HG02981 (cell line): ENCODE results near the gene COL6A2.
"Not testable (repeated sequence)": the region's sequence is repeated elsewhere in the genome, so short reads cannot be mapped to it uniquely, and the experiment has no call there.

Source experiments
- ATAC-seq: cut with Tn5 transposase; IDR thresholded peaks from one replicate; pipeline ENCODE4 v1.9.1; 2021; ENCODE audit warnings: mild to moderate bottlenecking, moderate library complexity; ENCODE audit not compliant: unreplicated experiment

The COL6A2 gene

DNA sequence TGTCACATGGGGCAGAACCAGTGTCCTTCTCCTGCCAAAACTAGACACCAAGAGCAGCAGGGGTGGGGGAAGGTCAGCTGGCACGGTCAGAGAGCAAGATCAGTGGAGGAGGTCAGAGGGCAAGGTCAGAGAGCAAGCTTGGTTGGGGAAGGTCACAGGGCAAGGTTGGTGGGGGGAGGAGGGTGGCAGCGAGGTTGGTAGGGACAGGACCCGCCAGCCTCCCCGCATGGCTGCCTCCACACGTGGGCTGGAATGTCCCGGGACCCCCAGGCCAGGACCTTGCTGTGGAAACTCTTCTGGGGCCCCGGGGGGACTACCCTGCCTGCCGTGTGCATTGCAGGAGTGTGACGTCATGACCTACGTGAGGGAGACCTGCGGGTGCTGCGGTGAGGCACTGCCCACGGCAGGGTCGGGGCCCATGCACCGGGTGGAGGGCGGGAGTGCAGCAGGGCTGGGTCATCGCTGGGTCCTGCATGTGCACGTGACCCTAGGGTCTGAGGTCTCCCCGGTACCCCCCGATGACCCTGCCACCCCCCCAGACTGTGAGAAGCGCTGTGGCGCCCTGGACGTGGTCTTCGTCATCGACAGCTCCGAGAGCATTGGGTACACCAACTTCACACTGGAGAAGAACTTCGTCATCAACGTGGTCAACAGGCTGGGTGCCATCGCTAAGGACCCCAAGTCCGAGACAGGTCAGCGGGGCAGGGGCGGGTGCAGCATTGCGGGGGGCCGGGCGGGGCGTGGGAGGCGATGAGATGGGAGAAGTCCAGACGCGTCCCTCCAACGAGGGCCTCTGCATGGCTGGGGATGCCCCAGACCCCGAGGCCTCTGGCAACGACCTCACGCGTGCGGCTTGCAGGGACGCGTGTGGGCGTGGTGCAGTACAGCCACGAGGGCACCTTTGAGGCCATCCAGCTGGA is 27.3 kb downstream of the COL6A2 start:
- no peak for ATAC-seq

DNA sequence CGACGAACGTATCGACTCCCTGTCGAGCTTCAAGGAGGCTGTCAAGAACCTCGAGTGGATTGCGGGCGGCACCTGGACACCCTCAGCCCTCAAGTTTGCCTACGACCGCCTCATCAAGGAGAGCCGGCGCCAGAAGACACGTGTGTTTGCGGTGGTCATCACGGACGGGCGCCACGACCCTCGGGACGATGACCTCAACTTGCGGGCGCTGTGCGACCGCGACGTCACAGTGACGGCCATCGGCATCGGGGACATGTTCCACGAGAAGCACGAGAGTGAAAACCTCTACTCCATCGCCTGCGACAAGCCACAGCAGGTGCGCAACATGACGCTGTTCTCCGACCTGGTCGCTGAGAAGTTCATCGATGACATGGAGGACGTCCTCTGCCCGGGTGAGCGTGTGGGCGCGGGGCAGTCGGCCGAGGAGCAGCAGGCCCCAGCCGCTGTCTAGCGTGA is 28.0 kb downstream of the COL6A2 start:
- ATAC-seq: no peak

DNA sequence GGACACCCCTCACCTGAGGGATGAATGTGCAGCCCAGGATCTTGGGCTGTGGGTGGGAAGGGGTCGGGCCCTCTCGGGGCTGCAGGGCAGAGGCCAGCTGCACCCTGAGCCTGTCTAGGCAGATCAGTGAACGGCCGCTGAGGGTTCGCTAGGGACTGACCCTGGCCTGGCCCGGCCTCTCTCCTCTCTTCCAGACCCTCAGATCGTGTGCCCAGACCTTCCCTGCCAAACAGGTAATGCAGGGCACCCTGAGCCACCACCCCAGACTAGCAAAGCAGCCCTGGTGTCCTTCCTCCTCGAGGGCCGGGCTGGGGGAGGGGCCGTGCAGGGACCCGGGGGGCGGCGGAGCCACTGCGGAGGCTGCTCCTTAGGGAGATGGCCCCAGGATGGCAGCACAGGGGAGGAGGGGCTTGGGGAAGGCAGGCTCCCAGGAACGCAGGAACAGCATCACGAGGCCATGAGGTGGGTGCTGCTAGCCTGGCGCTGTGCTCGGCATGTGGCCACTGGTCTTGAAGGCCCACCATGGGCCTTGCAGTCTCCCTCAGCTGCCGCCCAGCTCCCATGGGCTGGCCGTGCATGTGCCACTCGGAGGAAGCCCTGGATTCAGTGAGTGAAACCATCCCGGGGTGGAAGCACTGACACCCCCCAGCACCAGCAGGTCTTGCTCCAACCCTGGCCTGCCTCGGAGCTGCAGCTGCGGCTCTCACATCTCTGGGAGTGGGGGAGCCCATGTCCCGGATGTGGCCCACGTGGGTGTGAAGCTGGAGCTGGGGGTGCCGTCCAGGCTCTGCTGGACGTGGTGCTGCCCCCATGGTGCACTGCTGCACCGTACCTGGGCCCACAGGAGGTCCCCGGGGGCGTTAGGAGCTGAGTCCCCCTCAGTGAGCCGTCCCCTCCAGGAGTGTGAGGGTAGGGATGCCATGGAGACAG is 28.7 kb downstream of the COL6A2 start:
- ATAC-seq: no peak

DNA sequence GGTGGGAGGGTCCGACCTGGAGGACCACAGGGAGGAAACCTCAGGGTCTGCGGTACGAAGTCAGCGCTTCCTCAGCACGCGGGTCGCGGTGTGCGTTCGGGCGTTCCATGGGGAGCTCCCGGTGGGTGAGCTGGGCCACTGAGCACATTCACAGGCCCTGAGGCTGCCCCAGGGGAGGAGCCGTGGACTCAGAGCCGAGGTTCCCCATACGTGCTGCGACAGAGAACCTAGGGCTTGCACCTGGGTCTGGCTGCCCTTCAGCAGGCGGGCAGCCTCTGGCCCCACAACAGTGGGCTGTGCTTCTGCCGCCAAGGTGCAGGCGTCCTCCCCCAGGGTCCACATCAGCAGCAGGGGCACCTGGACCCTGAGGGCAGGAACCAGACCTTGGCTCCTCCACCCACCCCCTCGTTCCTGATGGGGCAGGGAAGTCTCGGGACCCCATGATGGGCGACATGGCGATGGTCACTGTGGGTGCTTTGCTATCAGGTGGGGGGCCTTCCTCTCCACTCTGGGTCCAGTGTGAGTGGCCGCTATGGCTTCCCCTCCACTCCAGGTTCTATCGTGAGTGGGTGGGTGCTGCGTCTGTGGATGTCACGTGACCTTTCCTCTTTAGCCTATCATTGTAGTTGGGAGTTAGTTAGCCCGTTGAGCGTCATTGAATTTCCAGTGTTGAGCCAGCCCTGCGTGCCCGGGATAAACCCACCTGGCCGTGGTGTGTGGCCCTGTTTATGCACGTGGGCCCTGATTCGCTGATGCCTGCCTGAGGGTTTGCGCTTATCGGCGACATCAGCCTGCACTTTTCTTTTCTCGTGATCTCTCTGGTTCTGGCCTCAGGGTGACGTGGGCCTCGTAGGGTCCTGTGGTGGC is 29.6 kb downstream of the COL6A2 start:
- no peak for ATAC-seq

DNA sequence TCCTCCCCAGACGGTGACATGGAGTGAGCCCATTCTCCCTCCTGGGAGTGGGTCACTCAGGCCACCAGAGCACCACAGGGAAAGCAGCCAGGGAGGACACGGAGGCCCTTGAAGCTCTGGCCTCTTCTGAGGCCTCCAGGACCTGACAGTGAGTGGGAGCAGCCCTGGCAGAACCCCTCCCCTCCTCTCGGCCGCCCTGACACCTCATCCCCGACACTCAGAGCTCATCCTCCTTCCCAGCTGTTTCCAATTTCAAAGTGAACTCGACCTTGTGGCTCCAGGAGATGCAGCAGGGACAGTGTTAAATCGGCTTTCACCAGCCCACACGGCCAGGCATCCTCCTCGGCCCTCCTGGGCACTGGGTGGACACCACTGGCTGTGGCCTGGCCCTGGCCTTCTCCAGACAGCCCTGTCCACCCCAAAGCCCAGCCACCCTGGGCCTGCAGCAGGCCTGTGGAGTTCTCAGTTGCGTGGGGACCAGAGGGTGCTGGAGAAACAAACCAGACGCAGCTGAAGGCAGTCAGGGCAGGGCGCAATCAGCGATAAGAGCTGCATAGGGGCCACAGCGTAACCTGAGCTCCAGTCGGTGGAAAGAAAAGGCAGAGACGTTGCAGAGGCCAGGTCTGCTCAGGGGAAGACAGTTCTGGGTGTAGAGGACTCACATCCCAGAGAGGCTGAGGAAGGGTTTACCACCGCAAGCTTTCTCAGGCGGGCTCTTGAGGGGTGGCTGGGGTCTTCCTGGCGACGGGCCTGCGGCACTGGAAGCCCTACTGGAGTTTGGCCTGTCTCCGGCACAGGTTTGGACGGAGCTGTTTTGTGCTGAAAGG is 30.4 kb downstream of the COL6A2 start:
- no peak for ATAC-seq

DNA sequence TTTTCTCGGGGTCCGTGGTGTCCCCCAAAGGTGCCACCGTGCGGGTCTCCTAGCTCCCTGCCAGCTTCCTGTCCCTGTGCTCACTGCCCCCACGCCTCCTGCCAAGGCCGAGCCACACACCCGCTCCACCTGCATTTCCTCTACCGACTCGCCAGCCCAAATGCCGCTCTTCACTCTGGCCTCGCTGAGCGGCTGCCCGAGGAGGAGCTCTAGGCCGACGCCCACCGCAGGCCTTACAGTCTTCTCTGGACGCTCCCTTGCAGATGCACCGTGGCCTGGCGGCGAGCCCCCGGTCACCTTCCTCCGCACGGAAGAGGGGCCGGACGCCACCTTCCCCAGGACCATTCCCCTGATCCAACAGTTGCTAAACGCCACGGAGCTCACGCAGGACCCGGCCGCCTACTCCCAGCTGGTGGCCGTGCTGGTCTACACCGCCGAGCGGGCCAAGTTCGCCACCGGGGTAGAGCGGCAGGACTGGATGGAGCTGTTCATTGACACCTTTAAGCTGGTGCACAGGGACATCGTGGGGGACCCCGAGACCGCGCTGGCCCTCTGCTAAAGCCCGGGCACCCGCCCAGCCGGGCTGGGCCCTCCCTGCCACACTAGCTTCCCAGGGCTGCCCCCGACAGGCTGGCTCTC is 31.1 kb downstream of the COL6A2 start:
- no peak for ATAC-seq

DNA sequence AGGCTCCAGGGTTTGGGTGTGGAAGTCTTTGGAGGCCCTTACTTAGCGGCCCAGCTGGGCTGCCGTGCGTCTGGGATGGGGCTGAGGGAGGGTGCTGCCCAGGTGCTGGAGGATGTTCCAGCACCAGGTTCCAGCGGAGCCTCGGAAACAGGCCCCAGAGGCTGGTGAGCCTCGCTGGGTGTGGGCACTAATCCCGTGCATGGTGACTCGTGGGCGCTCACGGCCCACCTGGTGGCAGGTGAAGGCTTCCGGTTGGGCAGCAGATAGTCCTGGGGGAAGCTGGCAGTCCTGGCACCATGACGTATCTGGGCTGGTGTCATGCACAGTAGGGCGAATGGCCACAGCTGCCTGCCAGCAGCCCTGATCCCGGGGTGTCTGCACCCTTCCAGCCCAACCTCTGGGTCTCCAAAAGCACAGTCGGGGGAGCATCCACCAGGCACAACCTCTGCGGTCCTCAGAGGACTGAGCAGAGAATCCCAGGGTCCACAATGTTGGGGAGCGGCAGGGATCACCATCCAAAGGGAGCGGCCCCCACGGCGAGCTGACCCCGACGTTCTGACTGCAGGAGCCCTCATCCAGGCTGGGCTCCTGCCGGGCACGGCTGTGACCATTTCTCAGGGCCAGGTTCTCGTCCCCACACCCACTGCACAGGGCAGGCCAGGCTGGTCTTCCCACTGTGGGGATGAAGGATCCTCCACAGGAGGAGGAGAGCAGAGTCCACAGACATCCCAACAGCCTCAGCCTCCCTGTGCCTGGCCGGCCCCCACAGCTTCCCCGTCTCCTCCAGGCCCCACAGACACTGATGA is 32.1 kb downstream of the COL6A2 start:
- ATAC-seq: no peak

DNA sequence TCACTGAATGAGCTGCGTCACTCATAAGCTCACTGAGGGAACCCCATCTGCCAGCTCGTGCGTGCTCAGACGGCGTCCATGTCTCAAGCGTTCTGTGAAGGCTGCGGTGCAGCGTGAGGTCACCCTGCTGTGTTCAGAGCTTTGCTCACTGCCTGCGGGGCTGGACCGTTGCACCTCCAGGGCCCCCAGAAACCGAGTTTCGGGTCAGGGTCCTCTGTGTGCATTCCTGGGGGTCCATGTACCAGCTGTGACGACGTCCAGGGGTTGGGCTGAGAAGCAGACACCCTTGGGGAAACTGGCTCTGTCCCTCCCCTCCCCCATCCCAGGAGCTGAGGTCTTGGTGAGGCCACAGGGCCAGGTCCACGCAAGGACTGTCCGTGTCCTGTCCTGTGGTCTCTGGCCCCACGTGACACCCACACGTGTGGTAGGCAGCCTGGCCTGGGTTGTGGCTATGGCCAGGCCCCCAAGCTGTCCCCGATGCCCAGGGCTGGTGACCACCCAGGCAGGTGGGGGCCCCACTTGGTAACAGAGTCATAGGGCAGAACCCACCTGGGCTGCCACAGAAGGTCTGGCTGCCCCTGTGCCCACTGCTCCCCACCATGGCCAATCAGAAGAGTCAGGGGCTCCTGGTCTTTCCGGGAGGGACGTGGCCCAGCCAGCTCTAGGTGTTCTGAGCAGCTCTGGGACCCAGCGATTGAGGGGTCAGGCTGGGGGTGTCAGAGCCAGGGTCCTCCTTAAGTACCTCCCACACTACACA is 33.1 kb downstream of the COL6A2 start:
- no peak for ATAC-seq

DNA sequence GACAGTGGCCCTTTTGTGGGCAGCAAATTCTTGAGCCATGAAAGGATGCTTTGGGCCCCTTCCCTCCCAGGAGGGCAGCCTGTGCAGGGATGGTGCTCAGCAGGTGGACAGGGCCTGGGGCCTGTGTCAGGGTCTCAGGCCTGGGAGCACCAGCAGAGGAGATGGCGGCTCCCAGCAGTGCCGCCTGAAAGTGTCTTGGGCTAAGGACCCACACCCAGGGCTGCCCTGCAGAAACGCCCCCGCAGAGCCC is 33.6 kb downstream of the COL6A2 start:
- no peak for ATAC-seq

DNA sequence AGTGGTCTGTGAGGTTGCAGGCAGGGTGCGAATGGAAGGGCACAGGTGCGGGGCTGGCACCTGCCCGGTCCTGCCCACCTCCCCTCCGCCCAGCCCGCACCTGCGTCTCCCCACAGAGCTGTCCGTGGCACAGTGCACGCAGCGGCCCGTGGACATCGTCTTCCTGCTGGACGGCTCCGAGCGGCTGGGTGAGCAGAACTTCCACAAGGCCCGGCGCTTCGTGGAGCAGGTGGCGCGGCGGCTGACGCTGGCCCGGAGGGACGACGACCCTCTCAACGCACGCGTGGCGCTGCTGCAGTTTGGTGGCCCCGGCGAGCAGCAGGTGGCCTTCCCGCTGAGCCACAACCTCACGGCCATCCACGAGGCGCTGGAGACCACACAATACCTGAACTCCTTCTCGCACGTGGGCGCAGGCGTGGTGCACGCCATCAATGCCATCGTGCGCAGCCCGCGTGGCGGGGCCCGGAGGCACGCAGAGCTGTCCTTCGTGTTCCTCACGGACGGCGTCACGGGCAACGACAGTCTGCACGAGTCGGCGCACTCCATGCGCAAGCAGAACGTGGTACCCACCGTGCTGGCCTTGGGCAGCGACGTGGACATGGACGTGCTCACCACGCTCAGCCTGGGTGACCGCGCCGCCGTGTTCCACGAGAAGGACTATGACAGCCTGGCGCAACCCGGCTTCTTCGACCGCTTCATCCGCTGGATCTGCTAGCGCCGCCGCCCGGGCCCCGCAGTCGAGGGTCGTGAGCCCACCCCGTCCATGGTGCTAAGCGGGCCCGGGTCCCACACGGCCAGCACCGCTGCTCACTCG is 34.1 kb downstream of the COL6A2 start:
- ATAC-seq: no peak

DNA sequence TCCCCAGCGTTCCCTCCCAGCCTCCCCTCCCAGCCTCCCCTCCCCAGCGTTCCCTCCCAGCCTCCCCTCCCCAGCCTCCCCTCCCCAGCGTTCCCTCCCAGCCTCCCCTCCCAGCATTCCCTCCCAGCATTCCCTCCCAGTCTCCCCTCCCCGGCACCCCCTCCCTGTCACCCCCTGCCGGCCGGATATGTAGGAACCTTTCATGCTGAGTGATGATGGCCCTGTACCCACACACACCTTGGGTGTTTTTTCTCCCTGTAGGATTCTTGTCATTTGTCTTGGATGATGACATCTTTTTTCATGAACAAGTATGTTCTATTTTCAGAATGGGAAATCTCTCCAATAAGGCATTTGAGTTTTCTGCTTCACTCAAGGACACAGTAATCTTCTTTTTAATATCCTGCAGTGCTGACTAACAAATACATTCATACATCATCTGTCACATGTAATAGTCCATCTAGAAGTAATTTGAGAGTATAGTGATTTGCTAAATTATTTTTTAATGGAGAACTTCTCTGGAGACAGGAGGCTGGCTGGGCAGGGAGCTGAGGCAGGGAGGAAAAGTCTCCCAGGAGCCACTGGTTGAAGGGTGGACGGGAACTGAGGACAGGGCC is 38.0 kb downstream of the COL6A2 start:
- ATAC-seq: no peak

DNA sequence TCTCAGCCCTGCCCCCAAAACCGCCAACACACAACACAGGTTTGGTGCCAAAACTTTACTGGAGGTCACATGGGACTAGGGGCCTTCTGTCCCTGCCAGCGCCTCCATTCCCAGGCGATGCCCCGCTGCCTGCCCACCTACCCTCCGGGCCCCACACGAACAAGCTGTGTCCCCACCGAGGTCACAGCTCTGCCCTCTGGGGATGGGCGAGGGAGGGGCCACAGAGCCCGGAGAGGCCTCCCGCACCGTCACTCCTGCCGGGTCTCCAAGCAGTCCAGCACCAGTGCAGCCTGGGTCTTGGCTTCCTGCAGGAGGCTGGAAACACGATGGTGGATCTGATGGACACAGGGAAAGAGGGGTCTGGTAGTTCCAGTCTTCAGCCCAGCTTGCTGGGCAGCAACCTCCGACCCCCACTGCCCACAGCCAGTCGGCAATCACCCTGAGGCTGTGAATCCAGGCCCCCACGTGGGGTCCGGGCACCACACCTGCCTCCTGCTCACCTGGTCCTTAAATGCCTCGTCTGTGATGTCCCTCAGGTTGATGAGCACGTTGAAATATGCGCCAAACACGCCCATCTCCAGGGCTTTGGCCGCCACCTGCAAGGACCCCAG is 38.9 kb downstream of the COL6A2 start:
- no peak for ATAC-seq

DNA sequence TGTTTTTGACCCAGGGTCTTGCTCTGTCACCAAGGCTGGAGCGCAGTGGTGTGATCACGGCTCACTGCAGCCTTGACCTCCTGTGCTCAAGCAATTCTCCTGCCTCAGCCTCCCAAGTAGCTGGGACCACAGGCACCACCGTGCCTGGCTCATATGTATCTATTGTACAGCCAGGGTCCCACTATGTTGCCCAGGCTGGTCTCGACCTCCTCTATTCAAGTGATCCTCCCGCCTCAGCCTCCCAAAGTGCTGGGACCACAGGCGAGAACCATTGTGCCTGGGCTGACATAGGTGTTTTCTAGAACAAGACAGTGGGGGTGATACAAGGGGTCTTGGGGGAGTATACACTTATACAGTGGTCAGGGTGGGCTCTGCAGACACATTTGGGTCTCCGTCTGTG is 40.0 kb downstream of the COL6A2 start:
- no peak for ATAC-seq

DNA sequence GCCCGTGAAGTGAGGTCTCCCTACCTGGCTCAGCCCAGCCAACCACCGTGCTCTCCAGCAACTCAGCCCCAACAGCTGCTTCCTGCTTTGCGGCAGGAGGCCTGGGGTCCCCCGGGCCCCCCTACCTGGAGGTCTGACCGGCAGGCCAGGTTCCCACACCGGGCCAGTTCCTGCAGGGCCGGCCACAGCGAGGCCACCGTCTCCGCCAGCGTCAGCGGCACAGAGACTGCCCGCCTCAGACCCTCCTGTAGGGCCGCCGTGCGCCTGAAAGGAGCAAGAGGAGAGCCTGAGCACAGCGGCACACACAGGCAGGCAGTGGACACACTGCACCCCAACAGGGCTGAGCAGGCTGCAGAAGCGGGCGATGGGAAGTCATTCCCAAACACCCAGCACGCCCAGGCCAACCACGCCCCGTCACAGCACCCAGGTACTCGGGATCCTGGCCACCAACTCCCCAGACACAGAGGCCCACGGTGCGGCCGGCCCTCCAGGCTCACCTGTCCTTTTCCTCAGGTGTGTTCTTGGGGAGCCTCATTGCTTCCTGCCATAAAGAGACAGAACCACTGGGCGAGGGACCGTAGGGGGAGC is 40.6 kb downstream of the COL6A2 start:
- ATAC-seq: no peak

DNA sequence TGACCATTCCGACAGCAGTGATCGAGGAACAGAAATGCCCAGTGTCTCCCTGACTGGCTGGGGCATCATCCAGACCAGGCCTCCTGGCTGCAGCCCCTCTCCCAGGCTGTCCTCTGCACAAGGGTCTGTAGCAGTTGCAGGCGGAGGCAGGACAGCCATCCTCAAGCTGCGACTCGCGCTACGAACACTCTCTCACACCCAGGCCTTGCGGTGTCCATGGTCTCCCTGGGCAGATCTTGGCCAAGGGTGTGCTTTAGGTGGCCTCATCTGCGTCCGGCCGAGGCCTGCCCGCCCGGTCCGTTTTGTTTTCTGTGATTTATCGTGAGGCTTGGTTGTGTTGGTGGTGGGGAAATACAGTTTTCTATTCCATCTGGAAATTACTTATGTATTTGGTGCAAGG is 41.8 kb downstream of the COL6A2 start:
- ATAC-seq: no peak

DNA sequence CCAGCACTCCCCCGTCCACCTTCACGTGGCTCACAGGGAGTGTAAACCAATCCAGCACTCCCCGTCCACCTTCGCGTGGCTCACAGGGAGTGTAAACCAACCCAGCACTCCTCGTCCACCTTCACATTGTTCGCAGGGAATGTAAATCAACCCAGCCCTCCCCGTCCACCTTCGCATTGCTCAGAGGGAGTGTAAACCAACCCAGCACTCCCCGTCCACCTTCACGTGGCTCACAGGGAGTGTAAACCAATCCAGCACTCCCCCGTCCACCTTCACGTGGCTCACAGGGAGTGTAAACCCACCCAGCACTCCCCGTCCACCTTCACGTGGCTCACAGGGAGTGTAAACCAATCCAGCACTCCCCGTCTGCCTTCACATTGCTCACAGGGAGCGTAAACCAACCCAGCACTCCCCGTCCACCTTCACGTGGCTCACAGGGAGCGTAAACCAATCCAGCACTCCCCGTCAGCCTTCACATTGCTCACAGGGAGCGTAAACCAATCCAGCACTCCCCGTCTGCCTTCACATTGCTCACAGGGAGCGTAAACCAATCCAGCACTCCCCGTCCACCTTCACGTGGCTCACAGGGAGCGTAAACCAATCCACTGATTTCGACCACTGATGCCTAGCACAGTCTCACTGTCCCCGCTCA is 42.6 kb downstream of the COL6A2 start:
- not testable (repeated sequence) for ATAC-seq
